D721Med (cell line): ENCODE data around the gene SHMT2.

Experiments used
- DNase-seq: peaks from one replicate; pipeline ENCODE4 v3.0.0; 2011; ENCODE audit warnings: low spot score; ENCODE audit not compliant: insufficient read length
- FAIRE-seq: peaks from 2 replicates; lab custom pipeline; 2011; peaks lifted over from hg19 to GRCh38; lab: Jason Lieb, UNC
- TF ChIP-seq, protein P1 (sequence below): IDR thresholded peaks from 2 replicates; pipeline ENCODE4 v1.5.1; 2012; ENCODE audit warnings: mild to moderate bottlenecking, control low read depth; ENCODE audit not compliant: insufficient read depth; ENCODE audit errors: missing control alignments

Gene SHMT2

GRCh38 chr12:57229634-57230380, at the start of gene SHMT2:
TSS of gene SHMT2 (plus strand) at chr12:57229711. CDS start at chr12:57229779, 68 bp downstream.
- TF ChIP-seq, protein P1, sequence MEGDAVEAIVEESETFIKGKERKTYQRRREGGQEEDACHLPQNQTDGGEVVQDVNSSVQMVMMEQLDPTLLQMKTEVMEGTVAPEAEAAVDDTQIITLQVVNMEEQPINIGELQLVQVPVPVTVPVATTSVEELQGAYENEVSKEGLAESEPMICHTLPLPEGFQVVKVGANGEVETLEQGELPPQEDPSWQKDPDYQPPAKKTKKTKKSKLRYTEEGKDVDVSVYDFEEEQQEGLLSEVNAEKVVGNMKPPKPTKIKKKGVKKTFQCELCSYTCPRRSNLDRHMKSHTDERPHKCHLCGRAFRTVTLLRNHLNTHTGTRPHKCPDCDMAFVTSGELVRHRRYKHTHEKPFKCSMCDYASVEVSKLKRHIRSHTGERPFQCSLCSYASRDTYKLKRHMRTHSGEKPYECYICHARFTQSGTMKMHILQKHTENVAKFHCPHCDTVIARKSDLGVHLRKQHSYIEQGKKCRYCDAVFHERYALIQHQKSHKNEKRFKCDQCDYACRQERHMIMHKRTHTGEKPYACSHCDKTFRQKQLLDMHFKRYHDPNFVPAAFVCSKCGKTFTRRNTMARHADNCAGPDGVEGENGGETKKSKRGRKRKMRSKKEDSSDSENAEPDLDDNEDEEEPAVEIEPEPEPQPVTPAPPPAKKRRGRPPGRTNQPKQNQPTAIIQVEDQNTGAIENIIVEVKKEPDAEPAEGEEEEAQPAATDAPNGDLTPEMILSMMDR: no peak
- DNase-seq (peak; percentile 98), FAIRE-seq (peak; percentile 46)

DNA sequence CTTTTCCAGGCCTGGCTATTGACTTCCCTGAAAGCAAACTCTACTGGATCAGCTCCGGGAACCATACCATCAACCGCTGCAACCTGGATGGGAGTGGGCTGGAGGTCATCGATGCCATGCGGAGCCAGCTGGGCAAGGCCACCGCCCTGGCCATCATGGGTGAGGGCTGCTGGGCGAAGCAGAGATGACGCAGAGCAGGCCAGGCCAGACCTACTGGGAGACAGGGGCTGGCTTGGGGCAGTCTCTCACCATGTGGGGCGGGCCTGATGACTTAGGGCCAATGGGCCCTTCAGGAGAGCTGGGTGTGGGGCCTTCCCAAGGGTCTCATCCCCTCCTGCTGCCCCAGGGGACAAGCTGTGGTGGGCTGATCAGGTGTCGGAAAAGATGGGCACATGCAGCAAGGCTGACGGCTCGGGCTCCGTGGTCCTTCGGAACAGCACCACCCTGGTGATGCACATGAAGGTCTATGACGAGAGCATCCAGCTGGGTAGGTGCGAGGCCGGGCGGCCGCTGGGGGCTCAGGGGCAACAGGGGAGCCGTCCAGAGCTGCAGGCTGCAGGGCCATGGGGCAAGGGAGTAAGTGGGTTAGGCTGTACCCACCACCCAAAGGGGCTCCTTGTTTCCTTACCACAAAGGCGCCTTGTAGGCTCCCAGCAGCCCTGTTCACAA, 49.1 kb upstream of the SHMT2 start:
- no peak for DNase-seq
- FAIRE-seq: no peak
- TF ChIP-seq, protein P1: no peak

GRCh38 chr12:57181072-57181471, 48.4 kb upstream of the SHMT2 start:
- FAIRE-seq (no peak), DNase-seq (no peak)
- TF ChIP-seq, protein P1: no peak

DNA sequence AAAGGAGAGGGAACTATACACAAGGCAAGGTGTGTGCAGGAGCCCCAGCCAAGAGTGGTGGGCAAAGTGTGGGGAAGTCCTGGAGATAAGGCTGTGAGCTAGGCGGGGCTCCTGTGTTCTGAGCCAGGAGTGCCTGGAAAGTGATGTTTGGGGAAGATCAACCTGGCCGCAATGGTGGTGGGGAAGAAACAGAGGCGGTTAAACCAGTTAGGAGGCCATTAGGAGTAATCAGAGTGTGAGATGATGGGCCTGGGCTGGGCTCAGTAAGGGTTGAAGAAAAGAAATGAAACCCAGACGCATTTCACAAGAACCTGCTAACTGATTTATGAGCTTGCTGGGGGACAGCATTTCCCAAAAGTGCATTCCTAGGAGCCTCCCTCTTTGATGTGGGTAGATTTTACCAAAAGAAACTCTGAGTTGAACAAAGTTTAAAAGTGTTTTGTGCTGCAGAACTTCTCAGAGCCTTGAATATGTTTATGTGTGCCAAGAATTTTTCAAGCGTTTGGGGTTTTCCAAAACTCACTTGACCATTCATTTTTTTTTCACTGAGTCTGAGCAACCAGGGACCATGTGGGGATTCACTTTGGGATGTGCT, 47.9 kb upstream of the SHMT2 start:
- DNase-seq (no peak), FAIRE-seq (no peak)
- TF ChIP-seq, protein P1: no peak

DNA sequence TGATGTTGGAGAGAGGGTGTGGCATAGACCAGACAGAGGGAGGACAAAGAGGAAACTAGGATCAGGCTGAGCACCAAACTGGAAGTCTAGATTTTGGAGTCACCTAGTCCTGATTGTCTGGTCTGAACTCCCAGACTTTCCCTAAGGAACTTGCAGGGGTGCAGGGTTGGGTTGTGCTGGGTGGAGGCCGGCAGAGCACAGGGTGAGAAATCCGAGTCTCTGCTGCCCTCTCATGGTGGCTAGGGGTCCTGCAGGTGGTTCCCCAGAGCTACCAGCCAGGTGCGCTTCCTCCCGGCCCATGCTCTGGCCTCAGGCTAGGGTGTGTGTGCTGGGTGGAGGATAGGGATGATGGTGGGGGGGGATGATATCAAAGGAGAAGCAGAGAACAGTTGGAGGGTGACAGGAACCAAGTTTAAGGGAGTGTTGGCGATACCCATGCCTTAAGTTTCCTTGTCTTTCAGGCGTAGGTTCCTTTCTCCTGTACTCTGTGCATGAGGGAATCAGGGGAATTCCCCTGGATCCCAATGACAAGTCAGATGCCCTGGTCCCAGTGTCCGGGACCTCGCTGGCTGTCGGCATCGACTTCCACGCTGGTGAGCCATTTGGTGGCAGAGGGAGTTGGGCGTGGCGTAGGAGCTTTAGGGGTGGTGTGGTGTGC, 46.5 kb upstream of the SHMT2 start:
- DNase-seq (peak; percentile 98), FAIRE-seq (no peak)
- TF ChIP-seq, protein P1: peak; percentile 81

DNA sequence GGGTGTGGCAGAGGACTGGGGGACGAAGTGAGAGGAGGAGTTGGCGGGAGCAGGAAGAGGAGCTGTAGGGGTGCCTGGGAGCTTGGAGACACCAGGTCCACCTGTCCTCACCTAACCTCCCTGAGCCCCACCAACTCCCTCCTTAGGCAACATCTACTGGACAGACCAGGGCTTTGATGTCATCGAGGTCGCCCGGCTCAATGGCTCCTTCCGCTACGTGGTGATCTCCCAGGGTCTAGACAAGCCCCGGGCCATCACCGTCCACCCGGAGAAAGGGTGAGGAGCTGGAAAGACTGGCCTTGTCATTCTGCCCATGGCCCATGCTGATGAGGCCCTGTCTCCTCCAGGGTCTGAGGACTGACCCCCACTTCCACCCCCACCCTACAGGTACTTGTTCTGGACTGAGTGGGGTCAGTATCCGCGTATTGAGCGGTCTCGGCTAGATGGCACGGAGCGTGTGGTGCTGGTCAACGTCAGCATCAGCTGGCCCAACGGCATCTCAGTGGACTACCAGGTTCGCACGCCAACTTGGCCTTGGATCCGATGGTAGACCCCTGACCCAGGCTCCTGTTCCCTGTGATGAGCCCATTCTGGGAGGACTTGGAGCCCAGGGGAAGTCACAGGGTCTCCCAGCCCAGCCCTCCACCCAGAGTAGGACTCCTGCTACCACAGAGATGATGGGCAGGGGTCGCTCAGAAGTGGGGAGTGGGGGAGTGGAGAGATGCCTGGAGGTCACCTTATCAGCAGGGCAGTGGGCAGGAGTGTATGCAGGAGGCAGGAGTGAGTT, 45.4 kb upstream of the SHMT2 start:
- TF ChIP-seq, protein P1: no peak
- FAIRE-seq: no peak

More for the DNA sequence above, 45.4 kb upstream of the SHMT2 start:
- DNase-seq: no peak
